Frontal cortex (tissue), 4 donors: ENCODE results near the gene ACOT6. TPM values are rescaled to one million over a fixed set of nuclear protein-coding genes. Genes with fewer than 3 reads are reported as not detected.
"Not testable (repeated sequence)": the region's sequence is repeated elsewhere in the genome, so short reads cannot be mapped to it uniquely, and the experiment has no call there.

ENCODE experiments used
- DNase-seq, 2 donors: peaks; one replicate each; pipeline ENCODE4 v3.0.0; 2012; ENCODE audit warnings: low spot score in 2 of 2
- FAIRE-seq: peaks from 2 replicates; lab custom pipeline; 2012; peaks lifted over from hg19 to GRCh38; lab: Jason Lieb, UNC
- small RNA-seq: library from RNA; depleted of rRNA; stranded (forward); fragments of <200 nt; gene quantifications from one replicate; pipeline ENCODE3, GENCODE V24; 2014
- total RNA-seq: library from RNA; depleted of rRNA; stranded (reverse); fragments of >200 nt; gene quantifications from one replicate; pipeline ENCODE4 v1.2.3, GENCODE V29; 2014
- donor health status: control.
- donor health status: control.
- donor health status: control.

The ACOT6 gene
- total RNA-seq, 1 donor from 2014 or later = not detected

GRCh38 chr14:73637830-73638229 lies 25.5 kb downstream of the ACOT6 start:
- FAIRE-seq = no peak
- no peak for DNase-seq

- no peak for DNase-seq
- no peak for FAIRE-seq
Observed at GRCh38 chr14:73640796-73641365, 28.6 kb downstream of the ACOT6 start.

GRCh38 chr14:73644531-73645247 lies 32.4 kb downstream of the ACOT6 start, which contains the start of gene DNAL1:
Gene DNAL1, plus strand, starts transcription at chr14:73644986. Its CDS starts 54 bp downstream, at chr14:73645040.
- DNase-seq = peak; percentile 83 to 91
- FAIRE-seq = no peak

GRCh38 chr14:73645248-73645610 lies 32.9 kb downstream of the ACOT6 start:
- FAIRE-seq (no peak), DNase-seq (no peak)

- no peak for FAIRE-seq
Observed at GRCh38 chr14:73651005-73651404, 38.7 kb downstream of the ACOT6 start.

GRCh38 chr14:73655851-73656250 lies 43.5 kb downstream of the ACOT6 start:
- DNase-seq = no peak
- peak; percentile 57 for FAIRE-seq

More at GRCh38 chr14:73651005-73651404, 38.7 kb downstream of the ACOT6 start:
- no peak for DNase-seq

- DNase-seq, FAIRE-seq: not testable (repeated sequence)
Observed at GRCh38 chr14:73659202-73659601, 46.9 kb downstream of the ACOT6 start.

GRCh38 chr14:73660511-73660910 lies 48.2 kb downstream of the ACOT6 start:
- no peak for DNase-seq
- no peak for FAIRE-seq

GRCh38 chr14:73661872-73662271 lies 49.6 kb downstream of the ACOT6 start:
- no peak for FAIRE-seq

GRCh38 chr14:73662487-73662943 lies 50.2 kb downstream of the ACOT6 start:
- FAIRE-seq = no peak
- no peak for DNase-seq

More at GRCh38 chr14:73661872-73662271, 49.6 kb downstream of the ACOT6 start:
- no peak for DNase-seq

- FAIRE-seq (no peak), DNase-seq (no peak)
Observed at GRCh38 chr14:73663548-73664212, 51.4 kb downstream of the ACOT6 start.

GRCh38 chr14:73665130-73665529 lies 52.8 kb downstream of the ACOT6 start:
- FAIRE-seq (no peak), DNase-seq (no peak)

- no peak for FAIRE-seq
Observed at GRCh38 chr14:73666583-73666982, 54.3 kb downstream of the ACOT6 start.

GRCh38 chr14:73667854-73668253 lies 55.5 kb downstream of the ACOT6 start:
- FAIRE-seq (no peak), DNase-seq (no peak)

More at GRCh38 chr14:73666583-73666982, 54.3 kb downstream of the ACOT6 start:
- DNase-seq = no peak

Small RNA genes within 50 kb of the gene (small RNA-seq; reads per million reads assigned to genes)
- not detected for gene RNU6-240P

Other genes starting within 250 kb of the ACOT6 start
- gene NUMB, start 154.0 kb upstream of the ACOT6 start, total RNA-seq = 13.5 TPM
- 27.7 TPM for gene RIOX1, start 121.6 kb upstream of the ACOT6 start, total RNA-seq
- 2.4 TPM for gene ACOT1, start 75.4 kb upstream of the ACOT6 start, total RNA-seq
- gene HEATR4, start 53.6 kb upstream of the ACOT6 start, total RNA-seq = 0.82 TPM
- 28.5 TPM for gene ACOT2, start 43.3 kb upstream of the ACOT6 start, total RNA-seq
- gene ACOT4, start 20.6 kb upstream of the ACOT6 start, total RNA-seq = 1.2 TPM
- 33.4 TPM for gene DNAL1, start 32.5 kb downstream of the ACOT6 start, total RNA-seq
- gene PNMA1, start 101.9 kb downstream of the ACOT6 start, total RNA-seq = 70.5 TPM
- 4.9 TPM for gene PTGR2, start 239.3 kb downstream of the ACOT6 start, total RNA-seq